ENCODE results near the gene KCND3. TPM values are rescaled to one million over a fixed set of nuclear protein-coding genes. Genes with fewer than 3 reads are reported as not detected.
A peak's percentile ranks its signal among the peaks of the same experiment; 100 is the strongest.

Gene KCND3
- total and polyA plus RNA-seq, 2 experiments from 2014 or later: 0.10 to 0.18 TPM

DNA sequence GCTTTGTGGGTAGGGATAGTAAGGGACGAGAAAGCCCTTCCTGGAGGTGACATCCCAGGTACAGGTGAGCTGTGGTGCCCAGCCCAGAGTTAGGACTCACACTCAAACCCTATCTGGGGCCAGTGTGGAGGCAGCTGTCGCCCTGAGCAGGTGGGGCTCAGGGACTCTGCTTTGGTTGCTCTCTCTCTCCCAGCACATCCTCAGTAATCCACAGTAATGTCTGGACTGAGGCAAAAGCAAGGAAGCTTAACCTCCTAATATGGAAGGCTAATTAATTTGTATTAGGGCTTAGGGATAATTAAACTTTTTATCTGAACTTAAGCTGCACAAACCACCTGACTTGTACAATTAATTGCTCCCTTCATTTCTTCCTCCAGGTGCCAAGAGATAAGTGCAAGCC lies 195.5 kb downstream of the KCND3 start (continued):
- TF ChIP-seq, protein P1, sequence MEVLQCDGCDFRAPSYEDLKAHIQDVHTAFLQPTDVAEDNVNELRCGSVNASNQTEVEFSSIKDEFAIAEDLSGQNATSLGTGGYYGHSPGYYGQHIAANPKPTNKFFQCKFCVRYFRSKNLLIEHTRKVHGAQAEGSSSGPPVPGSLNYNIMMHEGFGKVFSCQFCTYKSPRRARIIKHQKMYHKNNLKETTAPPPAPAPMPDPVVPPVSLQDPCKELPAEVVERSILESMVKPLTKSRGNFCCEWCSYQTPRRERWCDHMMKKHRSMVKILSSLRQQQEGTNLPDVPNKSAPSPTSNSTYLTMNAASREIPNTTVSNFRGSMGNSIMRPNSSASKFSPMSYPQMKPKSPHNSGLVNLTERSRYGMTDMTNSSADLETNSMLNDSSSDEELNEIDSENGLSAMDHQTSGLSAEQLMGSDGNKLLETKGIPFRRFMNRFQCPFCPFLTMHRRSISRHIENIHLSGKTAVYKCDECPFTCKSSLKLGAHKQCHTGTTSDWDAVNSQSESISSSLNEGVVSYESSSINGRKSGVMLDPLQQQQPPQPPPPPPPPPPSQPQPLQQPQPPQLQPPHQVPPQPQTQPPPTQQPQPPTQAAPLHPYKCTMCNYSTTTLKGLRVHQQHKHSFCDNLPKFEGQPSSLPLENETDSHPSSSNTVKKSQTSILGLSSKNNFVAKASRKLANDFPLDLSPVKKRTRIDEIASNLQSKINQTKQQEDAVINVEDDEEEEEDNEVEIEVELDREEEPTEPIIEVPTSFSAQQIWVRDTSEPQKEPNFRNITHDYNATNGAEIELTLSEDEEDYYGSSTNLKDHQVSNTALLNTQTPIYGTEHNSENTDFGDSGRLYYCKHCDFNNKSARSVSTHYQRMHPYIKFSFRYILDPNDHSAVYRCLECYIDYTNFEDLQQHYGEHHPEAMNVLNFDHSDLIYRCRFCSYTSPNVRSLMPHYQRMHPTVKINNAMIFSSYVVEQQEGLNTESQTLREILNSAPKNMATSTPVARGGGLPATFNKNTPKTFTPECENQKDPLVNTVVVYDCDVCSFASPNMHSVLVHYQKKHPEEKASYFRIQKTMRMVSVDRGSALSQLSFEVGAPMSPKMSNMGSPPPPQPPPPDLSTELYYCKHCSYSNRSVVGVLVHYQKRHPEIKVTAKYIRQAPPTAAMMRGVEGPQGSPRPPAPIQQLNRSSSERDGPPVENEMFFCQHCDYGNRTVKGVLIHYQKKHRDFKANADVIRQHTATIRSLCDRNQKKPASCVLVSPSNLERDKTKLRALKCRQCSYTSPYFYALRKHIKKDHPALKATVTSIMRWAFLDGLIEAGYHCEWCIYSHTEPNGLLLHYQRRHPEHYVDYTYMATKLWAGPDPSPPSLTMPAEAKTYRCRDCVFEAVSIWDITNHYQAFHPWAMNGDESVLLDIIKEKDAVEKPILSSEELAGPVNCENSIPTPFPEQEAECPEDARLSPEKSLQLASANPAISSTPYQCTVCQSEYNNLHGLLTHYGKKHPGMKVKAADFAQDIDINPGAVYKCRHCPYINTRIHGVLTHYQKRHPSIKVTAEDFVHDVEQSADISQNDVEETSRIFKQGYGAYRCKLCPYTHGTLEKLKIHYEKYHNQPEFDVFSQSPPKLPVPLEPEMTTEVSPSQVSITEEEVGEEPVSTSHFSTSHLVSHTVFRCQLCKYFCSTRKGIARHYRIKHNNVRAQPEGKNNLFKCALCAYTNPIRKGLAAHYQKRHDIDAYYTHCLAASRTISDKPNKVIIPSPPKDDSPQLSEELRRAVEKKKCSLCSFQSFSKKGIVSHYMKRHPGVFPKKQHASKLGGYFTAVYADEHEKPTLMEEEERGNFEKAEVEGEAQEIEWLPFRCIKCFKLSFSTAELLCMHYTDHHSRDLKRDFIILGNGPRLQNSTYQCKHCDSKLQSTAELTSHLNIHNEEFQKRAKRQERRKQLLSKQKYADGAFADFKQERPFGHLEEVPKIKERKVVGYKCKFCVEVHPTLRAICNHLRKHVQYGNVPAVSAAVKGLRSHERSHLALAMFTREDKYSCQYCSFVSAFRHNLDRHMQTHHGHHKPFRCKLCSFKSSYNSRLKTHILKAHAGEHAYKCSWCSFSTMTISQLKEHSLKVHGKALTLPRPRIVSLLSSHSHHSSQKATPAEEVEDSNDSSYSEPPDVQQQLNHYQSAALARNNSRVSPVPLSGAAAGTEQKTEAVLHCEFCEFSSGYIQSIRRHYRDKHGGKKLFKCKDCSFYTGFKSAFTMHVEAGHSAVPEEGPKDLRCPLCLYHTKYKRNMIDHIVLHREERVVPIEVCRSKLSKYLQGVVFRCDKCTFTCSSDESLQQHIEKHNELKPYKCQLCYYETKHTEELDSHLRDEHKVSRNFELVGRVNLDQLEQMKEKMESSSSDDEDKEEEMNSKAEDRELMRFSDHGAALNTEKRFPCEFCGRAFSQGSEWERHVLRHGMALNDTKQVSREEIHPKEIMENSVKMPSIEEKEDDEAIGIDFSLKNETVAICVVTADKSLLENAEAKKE (CRISPR knock-in tag; IDR thresholded peaks at IDR 0.05): no peak
- TF ChIP-seq STAT1 (IDR thresholded peaks at IDR 0.05; ENCODE audit: unreplicated experiment): no peak
- TF ChIP-seq EZH2phosphoT487 (IDR thresholded peaks at IDR 0.05; ENCODE audit: unreplicated experiment): no peak
- no peak for TF ChIP-seq POLR2AphosphoS5 (IDR thresholded peaks at IDR 0.05; ENCODE audit: low read depth)
- TF ChIP-seq, protein P2, sequence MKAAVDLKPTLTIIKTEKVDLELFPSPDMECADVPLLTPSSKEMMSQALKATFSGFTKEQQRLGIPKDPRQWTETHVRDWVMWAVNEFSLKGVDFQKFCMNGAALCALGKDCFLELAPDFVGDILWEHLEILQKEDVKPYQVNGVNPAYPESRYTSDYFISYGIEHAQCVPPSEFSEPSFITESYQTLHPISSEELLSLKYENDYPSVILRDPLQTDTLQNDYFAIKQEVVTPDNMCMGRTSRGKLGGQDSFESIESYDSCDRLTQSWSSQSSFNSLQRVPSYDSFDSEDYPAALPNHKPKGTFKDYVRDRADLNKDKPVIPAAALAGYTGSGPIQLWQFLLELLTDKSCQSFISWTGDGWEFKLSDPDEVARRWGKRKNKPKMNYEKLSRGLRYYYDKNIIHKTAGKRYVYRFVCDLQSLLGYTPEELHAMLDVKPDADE (IDR thresholded peaks at IDR 0.05): no peak
- TF ChIP-seq EZH2 (IDR thresholded peaks at IDR 0.05; ENCODE audit: low read depth, unreplicated experiment): no peak
- no peak for TF ChIP-seq ZNF331 (CRISPR knock-in tag; IDR thresholded peaks at IDR 0.05; ENCODE audit: low read depth)

DNA sequence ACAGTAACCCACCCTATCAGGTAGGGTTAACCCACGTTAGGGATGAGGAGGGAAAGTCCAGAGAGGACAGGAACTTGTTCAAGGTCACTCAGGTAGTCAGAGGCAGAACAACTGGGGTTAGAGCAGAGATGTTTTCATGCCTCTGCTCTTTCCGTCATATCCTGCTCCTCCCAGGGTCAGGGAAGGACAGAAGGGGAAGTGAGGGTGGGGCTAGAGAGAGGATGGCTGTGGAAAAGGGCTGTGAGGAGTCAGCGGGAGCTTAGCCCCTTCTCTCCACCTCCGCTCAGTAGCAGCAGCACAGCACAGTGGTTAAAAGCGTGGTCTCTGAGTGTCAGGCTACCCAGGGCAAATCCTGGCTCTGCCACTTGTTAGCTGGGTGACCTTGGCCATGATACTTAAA lies 197.2 kb downstream of the KCND3 start:
- H3K9me2 ChIP-seq (ENCODE audit: insufficient read depth): peaks cover 4% of the 10 kb centered on the region
- no peaks in the 10 kb centered on the region for H4K20me1 ChIP-seq (replicated peaks; ENCODE audit: insufficient read depth)
- Mint-ChIP-seq H3K9me3 (no peaks in the 10 kb centered on the region), H3K36me3 (ENCODE audit: low read depth) (no peaks in the 10 kb centered on the region), H3K27me3 (ENCODE audit: insufficient read depth, low read depth, poor library complexity) (peaks cover 4% of the 10 kb centered on the region), H3K27ac (no peak overlapping the region), H3K4me3 (no peak overlapping the region), H3K4me1 (peaks cover 10% of the 10 kb centered on the region; the same call in 2 of the 3 replicates)
- no peaks in the 10 kb centered on the region for H3K4me1 ChIP-seq (ENCODE audit: insufficient read depth)
- H3K4me2 ChIP-seq: no peak overlapping the region
- TF ChIP-seq JUNB (IDR thresholded peaks at IDR 0.05; ENCODE audit: unreplicated experiment): no peak
- H3K79me2 ChIP-seq (replicated peaks; ENCODE audit: insufficient read depth): no peaks in the 10 kb centered on the region
- H3K36me3 ChIP-seq (ENCODE audit: insufficient read depth): no peaks in the 10 kb centered on the region
- no peaks in the 10 kb centered on the region for H3K27me3 ChIP-seq (ENCODE audit: insufficient read depth)
- ATAC-seq: peak; percentile 72
- H2AFZ ChIP-seq: peak overlapping the region; percentile 38
- no peaks in the 10 kb centered on the region for H3F3A ChIP-seq (replicated peaks; ENCODE audit: low read depth)
- no peak overlapping the region for H3K4me3 ChIP-seq
- peak; percentile 23 for DNase-seq (ENCODE audit: low spot score)
- no peak overlapping the region for H3K27ac ChIP-seq (ENCODE audit: low read depth)
